Right forelimb (tissue), 1 donor: ENCODE results near the gene AGO4.
"Not testable (repeated sequence)": the region's sequence is repeated elsewhere in the genome, so short reads cannot be mapped to it uniquely, and the experiment has no call there.

ENCODE experiments used
- DNase-seq: peaks from one replicate; pipeline ENCODE4 v3.0.0-alpha.2; 2018

AGO4 gene

DNA sequence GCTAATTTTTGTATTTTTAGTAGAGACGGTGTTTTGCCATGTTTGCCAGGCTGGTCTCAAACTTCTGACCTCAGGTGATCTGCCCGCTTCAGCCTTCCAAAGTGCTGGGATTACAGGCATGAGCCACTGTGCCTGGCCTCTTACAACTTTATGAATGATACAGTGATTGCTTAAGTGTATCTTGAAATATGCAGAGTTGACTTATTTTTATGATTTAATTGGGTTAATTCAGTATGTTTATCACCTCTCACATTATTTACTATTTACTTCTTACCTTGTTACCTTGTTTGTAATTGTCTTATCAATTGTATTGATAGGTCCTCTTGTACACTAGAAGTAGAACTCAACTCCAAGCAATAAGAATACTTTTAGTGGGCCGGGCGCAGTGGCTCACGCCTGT, 4.9 kb downstream of the AGO4 start:
- DNase-seq = not testable (repeated sequence)

DNA sequence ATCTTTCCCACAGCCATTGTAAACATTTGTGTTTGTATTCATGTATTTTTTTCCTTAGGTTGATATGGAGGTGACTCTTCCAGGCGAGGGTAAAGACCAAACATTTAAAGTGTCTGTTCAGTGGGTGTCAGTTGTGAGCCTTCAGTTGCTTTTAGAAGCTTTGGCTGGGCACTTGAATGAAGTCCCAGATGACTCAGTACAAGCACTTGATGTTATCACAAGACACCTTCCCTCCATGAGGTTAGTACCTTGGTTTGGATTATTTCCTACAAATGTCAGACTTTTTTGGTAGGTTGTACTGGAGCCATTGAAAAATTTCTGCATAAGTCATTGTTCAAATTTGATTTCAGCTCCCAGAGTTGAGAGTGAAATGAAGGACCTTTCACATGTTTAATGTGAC, 17.4 kb downstream of the AGO4 start:
- DNase-seq = no peak

DNA sequence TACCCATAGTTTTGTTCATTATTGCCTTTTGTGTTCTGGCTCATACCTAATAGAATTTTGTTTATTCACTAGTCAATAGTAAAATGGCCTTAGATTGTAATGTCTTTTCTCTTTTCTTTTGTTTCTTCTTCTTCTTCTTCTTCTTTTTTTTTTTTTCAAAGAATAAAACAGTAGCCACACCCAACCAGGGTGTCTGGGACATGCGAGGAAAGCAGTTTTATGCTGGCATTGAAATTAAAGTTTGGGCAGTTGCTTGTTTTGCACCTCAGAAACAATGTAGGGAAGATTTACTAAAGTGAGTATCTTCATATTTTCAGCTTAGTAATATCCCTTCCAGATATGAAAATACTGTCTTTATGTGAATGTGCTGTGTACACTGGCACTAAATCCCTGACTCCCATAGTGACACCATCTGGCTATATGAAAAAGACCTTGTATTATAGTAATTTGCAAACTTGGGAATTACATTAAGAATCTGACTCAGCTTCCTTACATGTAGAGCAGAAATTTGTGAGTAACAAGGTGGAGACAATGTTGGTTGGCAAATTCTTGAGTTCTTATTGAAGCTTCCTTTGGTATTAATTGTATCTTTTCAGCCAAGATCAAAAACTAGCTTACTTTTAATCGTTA, 24.6 kb downstream of the AGO4 start:
- no peak for DNase-seq

DNA sequence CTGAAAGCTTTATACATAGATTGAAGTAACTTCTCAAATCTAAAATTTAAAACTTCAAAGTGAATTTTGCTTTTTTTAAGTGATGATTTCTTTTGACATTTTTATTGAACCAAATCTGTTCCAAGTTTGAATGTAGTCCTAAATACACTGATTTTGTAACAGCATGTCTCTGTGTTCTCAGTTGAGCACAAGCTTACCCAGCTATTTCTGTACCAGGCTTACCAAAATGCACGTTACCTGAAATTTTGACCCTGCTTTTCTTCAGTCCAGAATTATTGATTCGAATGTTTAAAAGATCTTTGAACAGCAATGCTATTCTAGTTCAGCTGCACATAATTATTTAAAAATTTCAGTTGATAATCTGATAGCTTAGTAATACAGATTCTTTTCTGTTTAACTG, 25.6 kb downstream of the AGO4 start:
- DNase-seq = no peak

DNA sequence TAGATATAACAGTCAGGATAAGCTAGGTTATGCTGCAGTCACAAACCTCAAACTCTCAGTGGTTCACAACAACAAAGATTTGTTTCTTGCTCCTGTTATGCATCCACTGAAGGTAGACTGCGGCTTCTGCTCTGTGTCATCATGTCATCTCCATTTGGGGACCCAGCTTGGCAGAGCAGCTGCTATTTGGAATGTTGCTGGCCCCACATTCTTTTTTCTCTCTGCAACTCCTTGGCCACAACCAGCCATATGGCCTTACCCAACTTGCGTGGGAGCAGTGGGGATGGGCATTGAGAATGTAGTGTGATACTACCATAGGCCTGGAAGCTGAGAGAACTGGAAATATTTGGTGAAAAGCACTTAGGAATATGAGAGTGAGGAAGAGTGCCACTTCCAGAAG, 26.4 kb downstream of the AGO4 start:
- DNase-seq = no peak

DNA sequence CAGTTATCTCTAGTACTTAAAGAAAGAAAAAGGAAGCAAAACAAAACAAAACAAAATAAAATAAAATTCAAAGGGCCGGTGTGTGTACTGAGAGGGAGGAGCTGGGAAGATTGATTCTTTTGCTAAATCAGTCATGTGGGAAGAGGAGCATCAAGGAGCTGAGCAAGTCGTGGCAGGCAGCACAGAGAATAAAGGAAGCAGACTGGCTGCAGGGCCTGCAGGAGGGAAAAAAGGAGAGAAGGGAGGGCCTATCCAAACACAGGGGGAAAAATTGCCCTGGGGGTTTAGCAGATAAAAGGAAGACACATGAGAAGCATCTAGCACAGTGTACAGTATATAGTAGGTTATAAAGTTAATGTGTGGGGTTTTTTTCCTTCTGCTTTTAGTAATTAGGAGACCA, 27.6 kb downstream of the AGO4 start:
- DNase-seq = no peak

DNA sequence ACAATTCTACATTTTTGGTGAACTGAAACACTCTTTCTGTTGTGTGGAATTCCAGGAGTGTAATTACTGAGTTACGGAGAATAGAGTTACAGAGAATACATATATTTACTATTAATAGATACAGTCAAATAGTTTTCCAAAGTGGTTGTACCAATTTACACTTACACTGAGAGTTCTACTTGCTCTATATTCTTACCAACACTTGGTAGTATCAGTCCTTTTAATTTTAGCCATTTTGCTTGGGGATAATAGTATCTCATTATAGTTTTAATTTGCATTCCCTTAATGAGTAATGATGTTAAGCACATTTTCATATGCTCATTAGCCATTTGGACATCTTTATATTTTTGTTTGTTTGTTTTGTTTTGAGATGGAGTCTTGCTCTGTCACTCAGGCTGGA, 28.9 kb downstream of the AGO4 start:
- DNase-seq = no peak

DNA sequence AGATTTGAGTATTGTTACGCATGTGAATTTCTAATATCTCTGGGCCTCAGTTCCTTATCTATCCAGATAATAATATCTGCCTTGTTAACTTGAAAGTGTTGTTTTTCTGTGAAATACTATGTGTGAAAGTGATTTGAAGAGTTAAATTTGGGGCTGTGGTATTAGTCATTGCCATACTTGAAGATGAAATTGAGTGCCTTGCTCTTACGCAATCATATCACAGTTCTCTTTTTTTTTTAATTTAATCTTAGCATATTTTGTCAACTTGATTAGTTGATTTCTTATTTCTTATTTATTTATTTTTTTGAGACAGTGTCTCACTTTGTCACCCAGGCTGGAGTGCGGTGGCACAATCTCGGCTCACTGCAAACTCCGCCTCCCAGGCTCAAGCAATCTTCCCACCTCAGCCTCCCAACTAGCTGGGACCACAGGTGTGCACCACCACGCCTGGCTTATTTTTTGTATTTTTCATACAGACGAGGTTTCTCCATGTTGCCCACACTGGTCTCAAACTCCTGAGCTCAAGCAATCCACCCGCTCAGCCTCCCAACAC, 31.0 kb downstream of the AGO4 start:
- no peak for DNase-seq

DNA sequence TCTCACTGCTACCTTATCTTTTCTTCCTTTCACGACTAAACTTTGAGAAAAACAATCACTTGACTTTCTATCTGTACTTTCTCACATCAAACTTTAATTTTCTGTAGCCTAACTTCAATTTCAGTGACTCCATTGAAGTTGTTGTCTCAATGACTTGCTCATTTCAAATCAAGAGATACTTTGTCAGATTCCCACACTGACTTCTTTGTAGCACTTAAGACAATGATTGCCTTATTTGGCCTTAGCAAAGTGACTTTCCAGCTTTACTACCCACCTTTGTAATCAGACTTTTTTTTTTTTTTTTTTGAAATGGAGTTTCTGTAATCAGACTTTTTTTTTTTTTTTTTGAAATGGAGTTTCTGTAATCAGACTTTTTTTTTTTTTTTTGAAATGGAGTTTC, 37.0 kb downstream of the AGO4 start:
- no peak for DNase-seq

DNA sequence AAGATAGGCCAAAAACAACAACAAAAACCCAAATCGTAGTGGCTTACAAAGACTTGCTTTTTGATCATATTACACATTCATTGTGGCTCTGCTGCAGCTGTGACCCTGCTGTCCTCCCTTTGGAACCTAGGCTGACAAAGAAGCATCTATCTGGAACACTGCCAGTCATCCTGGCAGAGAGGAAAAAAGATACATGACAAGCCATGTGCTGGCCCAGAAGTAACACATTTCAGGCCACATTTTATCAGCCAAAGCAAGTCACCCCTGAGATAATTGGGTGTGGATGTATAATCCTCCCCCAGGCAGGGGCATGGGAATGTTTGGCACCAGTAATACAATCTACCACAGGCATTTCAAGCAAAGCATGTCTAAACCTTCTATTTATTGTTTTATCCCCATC, 38.0 kb downstream of the AGO4 start:
- no peak for DNase-seq

DNA sequence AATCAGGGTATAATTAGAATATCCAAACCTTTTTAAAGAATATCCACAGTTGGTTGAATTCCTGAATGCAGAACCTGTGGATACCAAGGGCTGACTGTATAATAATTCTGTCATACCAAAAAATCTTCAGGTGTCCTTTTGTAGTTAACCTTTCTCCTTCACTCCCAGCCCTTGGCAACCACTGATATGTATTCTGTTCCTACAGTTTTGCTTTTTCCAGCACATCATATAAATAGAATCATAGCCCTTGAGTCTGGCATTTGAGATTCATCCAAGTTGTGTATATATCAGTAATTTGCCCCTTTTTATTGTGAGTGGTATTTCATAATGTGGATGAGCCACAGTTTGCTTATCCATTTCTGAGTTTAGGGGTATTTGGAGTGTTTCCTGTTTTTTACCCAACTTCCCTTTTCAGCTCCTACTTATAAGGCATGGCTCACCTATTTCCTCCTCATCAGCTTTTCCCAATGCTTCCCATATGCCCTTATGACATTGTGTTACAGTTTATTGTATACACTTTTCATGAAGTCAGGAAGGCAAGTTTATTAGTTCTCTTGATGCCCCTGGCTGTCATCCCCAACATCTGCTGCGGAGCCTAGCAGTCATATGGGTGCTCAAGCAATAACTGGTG, 40.2 kb downstream of the AGO4 start:
- no peak for DNase-seq

DNA sequence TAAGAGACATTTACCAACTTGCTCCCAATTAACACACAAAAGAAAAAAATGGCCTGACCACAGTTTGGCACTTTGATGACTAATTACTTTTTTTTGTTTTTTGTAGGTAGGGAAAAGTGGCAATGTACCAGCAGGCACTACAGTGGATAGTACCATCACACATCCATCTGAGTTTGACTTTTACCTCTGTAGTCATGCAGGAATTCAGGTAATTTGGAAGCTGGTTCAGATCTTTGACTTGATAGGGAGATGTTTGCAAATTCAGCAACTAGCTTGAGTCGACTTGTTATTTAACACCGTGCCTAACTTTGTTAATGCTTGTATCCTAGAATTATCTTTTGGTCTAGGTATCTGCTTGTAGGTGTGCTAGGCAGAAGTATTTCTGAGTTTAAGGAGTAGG, 42.2 kb downstream of the AGO4 start:
- no peak for DNase-seq

DNA sequence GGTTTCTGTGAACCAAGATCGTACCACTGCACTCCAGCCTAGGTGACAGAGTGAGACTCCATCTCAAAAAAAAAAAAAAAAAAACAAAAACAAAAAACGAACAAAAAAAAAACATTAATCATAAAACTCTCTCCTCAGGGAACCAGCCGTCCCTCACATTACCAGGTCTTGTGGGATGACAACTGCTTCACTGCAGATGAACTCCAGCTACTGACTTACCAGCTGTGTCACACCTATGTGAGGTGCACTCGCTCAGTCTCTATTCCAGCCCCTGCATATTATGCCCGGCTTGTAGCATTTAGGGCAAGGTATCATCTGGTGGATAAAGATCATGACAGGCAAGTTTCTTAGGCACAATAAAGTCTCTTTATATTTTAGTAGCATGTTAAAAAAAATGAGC, 42.9 kb downstream of the AGO4 start:
- DNase-seq = no peak

DNA sequence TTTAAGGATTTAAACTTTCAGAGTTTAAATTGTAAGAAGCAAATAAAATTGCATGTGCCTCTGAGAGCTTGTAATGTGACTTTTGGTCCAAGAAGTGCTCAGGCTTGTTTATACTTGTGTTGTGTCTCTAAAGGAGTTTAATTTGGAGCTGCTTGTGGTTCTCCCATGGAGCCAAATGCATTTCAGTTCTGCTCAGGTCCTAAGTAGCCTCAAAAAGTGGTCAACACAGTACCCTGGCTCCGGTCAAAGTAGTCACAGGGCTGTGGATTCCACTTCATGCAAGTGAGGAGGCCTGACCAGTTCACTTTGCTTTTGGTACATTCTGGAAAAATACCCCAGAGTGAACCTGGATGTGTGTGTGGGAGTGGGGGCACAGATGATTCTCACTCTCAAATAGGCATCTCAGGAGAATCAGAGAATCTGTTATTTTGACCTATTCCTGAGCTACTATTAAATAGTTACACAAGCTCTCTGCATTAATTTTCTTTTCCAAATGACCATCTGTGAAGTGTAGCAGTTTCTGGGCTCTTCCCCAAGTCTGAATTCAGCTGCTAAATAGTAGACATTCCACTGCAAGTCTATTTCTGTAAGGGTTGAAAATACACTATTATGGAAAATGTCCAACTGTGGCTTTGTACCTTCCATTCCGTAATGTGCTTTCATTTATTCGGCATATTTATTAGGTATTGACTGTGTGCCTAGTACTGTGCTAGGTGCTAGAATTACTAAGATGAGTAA, 43.5 kb downstream of the AGO4 start:
- DNase-seq = peak; percentile 44

DNA sequence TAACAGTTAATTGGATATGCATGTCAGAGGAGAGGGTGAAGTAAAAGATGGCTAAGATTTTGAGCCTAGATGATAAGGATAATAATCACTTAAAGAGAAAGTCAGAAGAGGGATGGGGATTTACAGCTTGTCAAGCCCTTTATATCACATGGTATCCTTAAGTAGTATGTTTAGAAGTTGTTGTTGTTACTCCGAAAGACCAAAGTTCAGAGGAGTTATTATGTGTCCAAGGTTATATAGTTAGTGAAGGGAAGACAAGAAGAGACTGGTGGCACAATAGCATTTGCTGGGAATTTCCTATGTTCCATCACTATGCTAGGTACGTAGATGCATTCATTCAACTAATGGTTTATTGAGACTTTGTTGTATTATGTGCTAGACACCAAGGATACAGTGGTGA, 44.4 kb downstream of the AGO4 start:
- DNase-seq = no peak

DNA sequence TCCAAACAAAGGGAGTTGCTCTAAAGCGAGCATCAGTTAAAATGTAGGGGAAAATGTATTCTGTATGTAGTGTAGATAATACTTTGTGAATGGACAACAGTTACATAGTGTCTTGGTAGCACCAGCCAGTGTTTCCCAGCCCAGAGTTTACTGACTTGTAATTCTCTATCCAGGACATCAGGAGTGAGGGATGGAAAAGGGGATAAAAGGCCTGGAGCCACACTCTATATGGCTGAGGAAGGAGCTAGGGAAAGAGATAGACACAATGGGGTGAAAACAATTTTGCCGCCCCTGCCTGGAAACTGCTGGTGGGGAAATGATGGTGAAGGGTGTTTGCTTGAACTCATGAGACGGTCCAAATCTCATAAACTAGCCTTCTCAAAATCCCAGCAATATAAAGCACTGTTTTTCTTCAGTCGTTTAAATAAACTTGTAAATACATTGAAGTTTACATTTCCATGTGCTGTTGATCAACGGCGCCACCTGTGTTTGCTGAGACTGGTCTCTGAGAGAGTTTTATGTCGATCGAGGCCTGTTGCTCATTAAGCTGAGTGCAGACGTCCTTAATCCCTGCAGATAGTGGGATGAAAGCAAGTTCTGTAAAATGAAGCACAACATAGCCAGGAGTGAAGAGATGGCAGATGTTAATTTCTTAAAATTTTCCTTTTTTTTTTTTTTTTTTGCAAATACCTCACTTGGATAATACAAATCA, 47.3 kb downstream of the AGO4 start:
- no peak for DNase-seq

DNA sequence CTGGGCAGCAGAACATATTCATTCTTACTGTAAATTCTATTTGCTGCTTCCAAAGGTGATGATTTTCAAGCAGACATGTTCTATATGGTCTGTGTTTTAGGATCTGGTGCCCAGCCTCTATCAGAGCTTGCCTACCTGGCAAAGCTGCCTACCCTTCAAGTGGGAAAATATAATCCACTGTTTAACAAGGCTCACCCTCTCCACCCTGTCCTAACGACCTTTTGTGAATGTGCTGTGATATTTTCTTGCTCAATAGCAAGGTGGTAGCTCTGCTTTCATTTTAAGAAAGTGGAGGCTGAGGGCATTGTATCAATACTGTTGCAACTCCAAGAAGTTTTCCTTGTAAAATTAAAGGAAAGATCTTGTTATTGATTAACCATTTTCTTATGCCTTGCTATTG, 49.1 kb downstream of the AGO4 start:
- DNase-seq = no peak

DNA sequence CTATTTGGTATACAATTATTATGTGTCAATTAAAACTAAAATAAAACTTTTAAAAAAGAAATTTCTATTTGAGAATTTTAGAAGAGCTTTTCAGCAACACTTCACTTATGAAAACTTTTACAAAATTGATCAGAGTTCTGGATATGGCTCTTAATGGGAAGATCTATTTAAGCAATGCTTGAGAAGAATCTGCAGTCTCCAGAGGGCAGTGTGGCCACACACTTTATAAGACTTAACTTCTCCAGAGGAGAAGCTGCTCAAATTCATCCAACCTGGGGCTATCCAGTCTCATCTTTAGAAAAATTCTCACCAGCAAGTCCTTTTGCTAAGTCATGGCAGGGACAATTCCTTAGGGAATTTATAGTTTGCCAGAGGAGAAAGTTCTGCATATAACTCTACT, 50.0 kb downstream of the AGO4 start:
- DNase-seq = no peak

DNA sequence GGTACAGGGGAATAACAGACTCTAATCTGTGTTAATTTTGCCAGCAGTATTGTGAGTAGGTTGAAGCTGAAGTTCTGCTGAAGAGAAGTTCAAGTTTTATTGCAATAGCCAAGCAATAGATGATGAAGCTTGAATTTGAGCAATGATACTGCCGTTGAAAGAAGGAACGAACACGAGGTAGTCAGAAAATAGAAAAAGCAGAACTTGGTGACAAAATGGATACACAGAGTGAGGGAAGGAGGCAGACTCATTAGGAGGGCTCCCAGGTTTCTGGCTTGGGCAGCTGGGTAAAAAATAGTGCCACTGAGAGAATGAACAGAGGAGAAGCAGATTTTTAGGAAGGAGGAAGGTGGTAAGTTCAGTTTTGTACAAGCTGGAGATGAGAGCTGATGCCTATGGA, 52.9 kb downstream of the AGO4 start:
- DNase-seq = no peak

DNA sequence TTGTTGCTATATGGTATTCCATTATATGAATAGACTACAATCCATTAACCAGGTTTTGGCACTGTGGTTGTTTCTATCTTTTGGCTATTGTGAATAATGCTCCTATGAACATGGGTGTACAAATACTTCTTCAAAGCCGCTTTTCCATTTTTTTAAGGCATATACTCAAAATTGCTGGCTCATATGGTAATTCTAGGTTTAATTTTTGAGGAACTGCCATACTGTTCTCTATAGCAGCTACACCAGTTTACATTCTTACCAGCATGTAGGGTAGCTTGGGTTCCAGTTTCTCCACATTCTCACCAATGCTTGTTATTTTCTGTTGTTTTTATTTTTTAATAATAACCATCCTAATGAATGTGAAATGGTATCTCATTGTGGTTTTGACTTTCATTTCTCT, 55.3 kb downstream of the AGO4 start:
- DNase-seq = no peak

DNA sequence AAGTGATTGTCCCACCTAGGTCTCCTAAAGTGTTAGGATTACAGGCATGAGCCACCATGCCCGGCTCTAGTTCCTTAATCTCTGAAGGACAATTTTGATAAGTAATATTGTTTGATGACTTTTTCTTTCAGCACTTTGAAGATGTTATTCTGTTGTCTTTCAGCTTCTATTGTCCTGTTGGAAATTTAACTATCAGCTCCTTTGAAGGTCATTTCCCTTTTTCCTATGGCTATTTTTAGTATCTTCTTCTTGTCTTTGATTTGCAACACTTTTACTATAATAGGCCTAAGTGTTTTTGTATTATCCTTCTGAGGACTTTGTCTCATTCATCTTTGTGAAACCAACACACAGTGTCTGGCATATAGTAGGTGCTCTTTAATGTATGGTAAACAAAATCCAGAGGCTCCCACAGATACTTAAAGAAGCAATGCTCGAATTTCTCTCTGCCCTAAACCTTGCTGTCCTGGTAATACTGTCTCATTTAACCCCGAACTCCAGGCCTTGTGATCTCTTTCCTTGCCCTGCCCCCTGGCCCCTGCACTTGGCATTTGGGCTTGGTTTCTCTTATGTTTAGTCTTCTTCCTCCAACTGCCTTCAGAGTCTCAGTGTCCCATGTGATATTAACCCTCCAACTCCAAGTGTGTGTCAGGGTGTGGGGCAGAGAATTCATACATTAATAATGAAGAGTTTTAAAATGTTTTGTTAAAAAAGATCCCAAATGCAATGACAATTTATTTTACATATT, 56.2 kb downstream of the AGO4 start:
- no peak for DNase-seq

DNA sequence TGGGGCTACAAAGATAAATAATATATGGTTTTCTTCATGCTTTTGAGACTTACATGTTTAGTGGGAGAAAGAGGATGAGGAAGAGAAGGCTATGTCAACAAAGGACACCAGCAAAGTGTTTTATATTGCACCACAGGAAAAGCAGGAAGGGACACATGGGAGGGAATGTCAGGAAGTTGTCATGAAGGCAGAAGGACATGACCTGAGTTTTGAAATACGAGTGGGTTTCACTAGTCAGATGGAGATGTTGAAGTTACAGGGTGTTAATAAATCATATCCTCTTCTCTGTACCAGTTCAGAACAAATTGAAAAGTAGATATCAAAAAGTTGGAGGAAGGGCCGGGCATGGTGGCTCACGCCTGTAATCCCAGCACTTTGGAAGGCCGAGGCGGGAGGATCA, 57.0 kb downstream of the AGO4 start:
- DNase-seq = no peak

DNA sequence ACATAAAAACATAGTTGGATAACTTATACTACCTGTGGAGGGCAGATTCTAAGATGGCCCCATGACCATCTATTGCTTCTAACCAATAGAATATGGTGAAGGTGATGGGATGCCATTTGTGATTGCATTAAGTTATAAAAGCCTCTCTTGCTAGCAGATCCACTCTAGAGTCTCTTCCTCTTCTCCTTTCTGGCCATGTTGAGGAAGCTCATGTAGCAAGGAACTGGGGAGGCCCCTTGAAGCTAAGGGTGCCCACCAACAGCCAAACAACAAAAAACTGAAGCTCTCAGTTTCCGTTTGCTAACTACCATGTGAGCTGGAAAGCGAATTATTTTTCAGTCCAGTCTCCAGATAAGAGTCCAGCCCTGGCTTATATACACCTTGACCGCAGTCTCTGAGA, 59.2 kb downstream of the AGO4 start:
- DNase-seq = no peak
